ENCODE measurements around the gene TTC13. TPM values are rescaled to one million over a fixed set of nuclear protein-coding genes. Genes with fewer than 3 reads are reported as not detected.

Gene TTC13
- total RNA-seq, 1 experiment from 2014 or later: 12.3 TPM

DNA sequence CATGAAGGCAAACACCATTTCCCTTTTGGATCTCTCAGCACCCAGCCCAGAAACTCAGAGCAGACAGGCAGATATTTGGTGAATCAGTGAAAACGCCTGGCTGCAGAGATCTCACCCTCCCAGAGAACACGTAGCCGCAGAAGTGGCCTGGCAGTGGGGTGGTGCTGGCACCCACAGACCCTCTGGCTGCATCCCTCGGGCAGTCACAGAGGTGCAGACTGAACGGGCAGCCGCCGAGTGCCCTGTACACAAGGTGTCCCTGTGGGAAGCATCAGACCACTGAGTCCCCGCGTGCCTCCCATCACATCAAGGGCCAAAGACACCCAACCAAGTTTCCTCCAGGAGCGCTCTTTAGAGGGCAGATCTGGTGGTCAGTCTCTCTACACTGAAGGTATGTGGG lies 49.3 kb upstream of the TTC13 start (continued):
- TF ChIP-seq SP1 (IDR thresholded peaks at IDR 0.05; ENCODE audit: low read depth) (no peak), ZFX (IDR thresholded peaks at IDR 0.05) (no peak), FOSL1 (IDR thresholded peaks at IDR 0.05; ENCODE audit: low read depth) (no peak), SRF (IDR thresholded peaks at IDR 0.05; ENCODE audit: low read depth) (no peak), EGR1 (IDR thresholded peaks at IDR 0.05; ENCODE audit: low read depth) (no peak), JUND (IDR thresholded peaks at IDR 0.05) (no peak), ELF1 (IDR thresholded peaks at IDR 0.05; ENCODE audit: borderline replicate concordance, low read depth) (no peak)

DNA sequence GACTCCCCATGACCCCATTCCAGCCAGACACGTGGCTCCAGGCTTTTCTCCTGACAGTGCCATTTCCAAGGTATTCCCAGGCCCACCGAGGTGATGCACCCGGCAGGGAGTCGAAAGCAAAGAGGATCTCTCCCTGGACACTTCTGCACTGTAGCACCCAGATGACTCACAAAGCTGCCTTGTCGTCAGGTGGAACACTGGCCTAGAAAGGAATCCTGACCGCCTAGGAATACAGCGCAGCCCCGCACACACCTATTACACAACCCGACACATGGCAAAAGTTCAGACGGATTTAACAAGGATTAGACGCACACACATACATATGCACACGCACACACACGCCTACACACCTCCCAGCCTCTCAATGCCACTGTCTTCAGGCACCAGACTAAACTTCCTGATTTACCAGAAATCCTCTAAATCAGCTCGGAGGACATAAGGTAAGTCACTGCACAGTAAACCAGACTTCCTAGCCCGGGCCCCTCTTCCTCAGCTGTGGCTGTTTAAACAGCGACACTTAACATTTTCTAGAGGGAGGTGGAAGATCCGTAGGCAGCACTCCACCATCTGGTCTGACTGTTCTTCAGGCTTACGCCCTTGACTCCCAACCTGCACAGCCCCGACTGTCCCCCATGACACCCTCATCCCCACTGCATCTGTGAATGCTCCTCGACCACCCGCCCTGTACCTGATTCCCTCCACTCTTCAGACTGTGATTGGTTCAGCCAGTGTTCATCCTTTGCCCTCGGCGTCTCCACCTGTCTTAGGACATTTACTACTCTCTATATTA lies 48.7 kb upstream of the TTC13 start:
- no peaks in the 10 kb centered on the region for H3K4me1 ChIP-seq (ENCODE audit: control insufficient read depth in 1 of 2, insufficient read depth in 2 of 2, low read length in 2 of 2)
- ChIA-PET POLR2A (no interaction called here), RAD21 (ENCODE audit: low non-redundant PET in 1 of 2, low total read pairs in 2 of 2, uncharacterized antibody in 2 of 2, unreplicated experiment in 2 of 2) (no interaction called here), CTCF (no interaction called here)
- DNase-seq (ENCODE audit: low read depth, low spot score): no peak
- no peak overlapping the region for H3K4me2 ChIP-seq (ENCODE audit: low read length)
- TF ChIP-seq ZFX (IDR thresholded peaks at IDR 0.05): no peak
- no peak for TF ChIP-seq YY1 (IDR thresholded peaks at IDR 0.05; ENCODE audit: extremely low read depth, insufficient replicate concordance, low read depth, low read length)
- TF ChIP-seq SRF (IDR thresholded peaks at IDR 0.05; ENCODE audit: low read depth): no peak
- TF ChIP-seq, protein P1, sequence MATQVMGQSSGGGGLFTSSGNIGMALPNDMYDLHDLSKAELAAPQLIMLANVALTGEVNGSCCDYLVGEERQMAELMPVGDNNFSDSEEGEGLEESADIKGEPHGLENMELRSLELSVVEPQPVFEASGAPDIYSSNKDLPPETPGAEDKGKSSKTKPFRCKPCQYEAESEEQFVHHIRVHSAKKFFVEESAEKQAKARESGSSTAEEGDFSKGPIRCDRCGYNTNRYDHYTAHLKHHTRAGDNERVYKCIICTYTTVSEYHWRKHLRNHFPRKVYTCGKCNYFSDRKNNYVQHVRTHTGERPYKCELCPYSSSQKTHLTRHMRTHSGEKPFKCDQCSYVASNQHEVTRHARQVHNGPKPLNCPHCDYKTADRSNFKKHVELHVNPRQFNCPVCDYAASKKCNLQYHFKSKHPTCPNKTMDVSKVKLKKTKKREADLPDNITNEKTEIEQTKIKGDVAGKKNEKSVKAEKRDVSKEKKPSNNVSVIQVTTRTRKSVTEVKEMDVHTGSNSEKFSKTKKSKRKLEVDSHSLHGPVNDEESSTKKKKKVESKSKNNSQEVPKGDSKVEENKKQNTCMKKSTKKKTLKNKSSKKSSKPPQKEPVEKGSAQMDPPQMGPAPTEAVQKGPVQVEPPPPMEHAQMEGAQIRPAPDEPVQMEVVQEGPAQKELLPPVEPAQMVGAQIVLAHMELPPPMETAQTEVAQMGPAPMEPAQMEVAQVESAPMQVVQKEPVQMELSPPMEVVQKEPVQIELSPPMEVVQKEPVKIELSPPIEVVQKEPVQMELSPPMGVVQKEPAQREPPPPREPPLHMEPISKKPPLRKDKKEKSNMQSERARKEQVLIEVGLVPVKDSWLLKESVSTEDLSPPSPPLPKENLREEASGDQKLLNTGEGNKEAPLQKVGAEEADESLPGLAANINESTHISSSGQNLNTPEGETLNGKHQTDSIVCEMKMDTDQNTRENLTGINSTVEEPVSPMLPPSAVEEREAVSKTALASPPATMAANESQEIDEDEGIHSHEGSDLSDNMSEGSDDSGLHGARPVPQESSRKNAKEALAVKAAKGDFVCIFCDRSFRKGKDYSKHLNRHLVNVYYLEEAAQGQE (IDR thresholded peaks at IDR 0.05; ENCODE audit: low read depth): no peak
- TF ChIP-seq TCF7L2 (IDR thresholded peaks at IDR 0.05; ENCODE audit: borderline replicate concordance, extremely low read depth, insufficient read depth, insufficient read length): no peak
- no peak for TF ChIP-seq EZH2phosphoT487 (IDR thresholded peaks at IDR 0.05; ENCODE audit: borderline replicate concordance)
- TF ChIP-seq SP1 (IDR thresholded peaks at IDR 0.05; ENCODE audit: low read depth): no peak
- TF ChIP-seq ZNF274 (IDR thresholded peaks at IDR 0.05; ENCODE audit: low read depth, low read length): no peak
- no peak for TF ChIP-seq SIN3A (IDR thresholded peaks at IDR 0.05; ENCODE audit: low read depth)
- no peak for TF ChIP-seq RAD21 (IDR thresholded peaks at IDR 0.05; ENCODE audit: low read depth)
- TF ChIP-seq CBX3 (IDR thresholded peaks at IDR 0.05; ENCODE audit: low read depth): no peak
- no peak for TF ChIP-seq ELF1 (IDR thresholded peaks at IDR 0.05; ENCODE audit: borderline replicate concordance, low read depth)
- no peak for TF ChIP-seq FOSL1 (IDR thresholded peaks at IDR 0.05; ENCODE audit: low read depth)
- TF ChIP-seq EGR1 (IDR thresholded peaks at IDR 0.05; ENCODE audit: low read depth): no peak
- TF ChIP-seq, protein P2, sequence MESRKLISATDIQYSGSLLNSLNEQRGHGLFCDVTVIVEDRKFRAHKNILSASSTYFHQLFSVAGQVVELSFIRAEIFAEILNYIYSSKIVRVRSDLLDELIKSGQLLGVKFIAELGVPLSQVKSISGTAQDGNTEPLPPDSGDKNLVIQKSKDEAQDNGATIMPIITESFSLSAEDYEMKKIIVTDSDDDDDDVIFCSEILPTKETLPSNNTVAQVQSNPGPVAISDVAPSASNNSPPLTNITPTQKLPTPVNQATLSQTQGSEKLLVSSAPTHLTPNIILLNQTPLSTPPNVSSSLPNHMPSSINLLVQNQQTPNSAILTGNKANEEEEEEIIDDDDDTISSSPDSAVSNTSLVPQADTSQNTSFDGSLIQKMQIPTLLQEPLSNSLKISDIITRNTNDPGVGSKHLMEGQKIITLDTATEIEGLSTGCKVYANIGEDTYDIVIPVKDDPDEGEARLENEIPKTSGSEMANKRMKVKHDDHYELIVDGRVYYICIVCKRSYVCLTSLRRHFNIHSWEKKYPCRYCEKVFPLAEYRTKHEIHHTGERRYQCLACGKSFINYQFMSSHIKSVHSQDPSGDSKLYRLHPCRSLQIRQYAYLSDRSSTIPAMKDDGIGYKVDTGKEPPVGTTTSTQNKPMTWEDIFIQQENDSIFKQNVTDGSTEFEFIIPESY (IDR thresholded peaks at IDR 0.05; ENCODE audit: extremely low read depth, insufficient replicate concordance, low read length): no peak
- no peak for TF ChIP-seq POLR2A (IDR thresholded peaks at IDR 0.05; ENCODE audit: borderline replicate concordance, extremely low read depth, insufficient read depth, insufficient read length)
- no peaks in the 10 kb centered on the region for H3K27me3 ChIP-seq (ENCODE audit: insufficient read depth, low read length)
- H3K4me3 ChIP-seq (replicated peaks in 1 of 2; ENCODE audit: low read depth in 1 of 2, low read length in 2 of 2): no peak overlapping the region
- no peaks in the 10 kb centered on the region for H3K9me3 ChIP-seq (ENCODE audit: control insufficient read depth in 1 of 2, insufficient read depth in 1 of 2, low read depth in 1 of 2, low read length in 2 of 2)
- H3K27ac ChIP-seq (ENCODE audit: low read depth, low read length): no peak overlapping the region
- H3K36me3 ChIP-seq (ENCODE audit: control insufficient read depth in 1 of 2, insufficient read depth in 2 of 2, low read length in 2 of 2): no peaks in the 10 kb centered on the region
- H4K20me1 ChIP-seq (ENCODE audit: insufficient read depth): no peaks in the 10 kb centered on the region
- peaks cover 41% of the 10 kb centered on the region for H3K79me2 ChIP-seq (ENCODE audit: insufficient read depth, low read length)
- ATAC-seq: no peak
- H3K9ac ChIP-seq (ENCODE audit: low read length): no peak overlapping the region
- BruUV-seq (replicated peaks): no TSS peak
- intact Hi-C loops (cut with micrococcal nuclease): no loop called here
- H3K9me2 ChIP-seq (ENCODE audit: insufficient read depth): no peaks in the 10 kb centered on the region
- no peak overlapping the region for H2AFZ ChIP-seq (ENCODE audit: low read depth, low read length, poor library complexity, severe bottlenecking)
